Tibial nerve (tissue), 4 donors: ENCODE data around the gene CATSPER3. TPM values are rescaled to one million over a fixed set of nuclear protein-coding genes. Genes with fewer than 3 reads are reported as not detected.

Experiments used
- DNase-seq, 2 donors: peaks; one replicate each; pipeline ENCODE4 v3.0.0-alpha.2; 2019; ENCODE audit warnings: low spot score in 2 of 2
- H3K27ac ChIP-seq, 4 donors: fragments of 200-600 bp; sonication (generic) in 3 of 4; one replicate each; pipeline ENCODE4 v1.5.1; 2017 to 2019; ENCODE audit warnings: mild to moderate bottlenecking in 1 of 4
- H3K27me3 ChIP-seq, 2 donors: fragments of 200-600 bp; sonication (generic) in 1 of 2; one replicate each; pipeline versions ENCODE4 v1.5.1 to v1.6.0; 2017 to 2019
- H3K36me3 ChIP-seq, 3 donors: fragments of 200-600 bp; sonication (generic); one replicate each; pipeline ENCODE4 v1.5.1; 2018 to 2019
- H3K4me1 ChIP-seq, 4 donors: fragments of 200-600 bp; sonication (generic) in 3 of 4; one replicate each; pipeline ENCODE4 v1.5.1; 2017 to 2019
- H3K4me3 ChIP-seq, 4 donors: fragments of 200-600 bp; sonication (generic) in 3 of 4; one replicate each; pipeline ENCODE4 v1.5.1; 2017 to 2019; ENCODE audit warnings: mild to moderate bottlenecking in 1 of 4, moderate library complexity in 1 of 4
- H3K9me3 ChIP-seq, 4 donors: fragments of 200-600 bp; sonication (generic) in 3 of 4; one replicate each; pipeline ENCODE4 v1.5.1; 2017 to 2019
- EP300 ChIP-seq, 2 donors: sonication (generic); formaldehyde crosslinking; IDR thresholded peaks; one replicate each; pipeline ENCODE4 v1.6.1; 2017; ENCODE audit warnings: antibody characterized with exemption in 2 of 2, mild to moderate bottlenecking in 1 of 2
- POLR2A ChIP-seq, 2 donors: fragments of 450-650 bp; IDR thresholded peaks; one replicate each; pipeline ENCODE4 v1.6.1; 2017; ENCODE audit warnings: antibody characterized with exemption in 2 of 2, mild to moderate bottlenecking in 2 of 2, moderate library complexity in 2 of 2
- WGBS, 2 donors: methylation state at CpG; one replicate each; pipeline ENCODE4 v1.1.5; 2018; 5-methylcytosine and 5-hydroxymethylcytosine counted together
- total RNA-seq, 4 donors: library from RNA; depleted of rRNA; stranded (reverse); fragments of >200 nt; gene quantifications; one replicate each; pipeline ENCODE4 v1.1.0, GENCODE V29; 2016
- TF ChIP-seq, protein P1 (sequence below), 5 experiments: fragments of 200-600 bp in 3 of 5; fragments of 450-650 bp in 2 of 5; sonication (generic) in 3 of 5; IDR thresholded peaks; one replicate each; pipeline ENCODE4 v1.5.1; 2016 to 2019; ENCODE audit warnings: antibody characterized with exemption in 5 of 5, mild to moderate bottlenecking in 3 of 5, moderate library complexity in 2 of 5

The CATSPER3 gene
- total RNA-seq, 4 donors from 2014 or later = 0.90 to 1.3 TPM; not detected in 2

DNA sequence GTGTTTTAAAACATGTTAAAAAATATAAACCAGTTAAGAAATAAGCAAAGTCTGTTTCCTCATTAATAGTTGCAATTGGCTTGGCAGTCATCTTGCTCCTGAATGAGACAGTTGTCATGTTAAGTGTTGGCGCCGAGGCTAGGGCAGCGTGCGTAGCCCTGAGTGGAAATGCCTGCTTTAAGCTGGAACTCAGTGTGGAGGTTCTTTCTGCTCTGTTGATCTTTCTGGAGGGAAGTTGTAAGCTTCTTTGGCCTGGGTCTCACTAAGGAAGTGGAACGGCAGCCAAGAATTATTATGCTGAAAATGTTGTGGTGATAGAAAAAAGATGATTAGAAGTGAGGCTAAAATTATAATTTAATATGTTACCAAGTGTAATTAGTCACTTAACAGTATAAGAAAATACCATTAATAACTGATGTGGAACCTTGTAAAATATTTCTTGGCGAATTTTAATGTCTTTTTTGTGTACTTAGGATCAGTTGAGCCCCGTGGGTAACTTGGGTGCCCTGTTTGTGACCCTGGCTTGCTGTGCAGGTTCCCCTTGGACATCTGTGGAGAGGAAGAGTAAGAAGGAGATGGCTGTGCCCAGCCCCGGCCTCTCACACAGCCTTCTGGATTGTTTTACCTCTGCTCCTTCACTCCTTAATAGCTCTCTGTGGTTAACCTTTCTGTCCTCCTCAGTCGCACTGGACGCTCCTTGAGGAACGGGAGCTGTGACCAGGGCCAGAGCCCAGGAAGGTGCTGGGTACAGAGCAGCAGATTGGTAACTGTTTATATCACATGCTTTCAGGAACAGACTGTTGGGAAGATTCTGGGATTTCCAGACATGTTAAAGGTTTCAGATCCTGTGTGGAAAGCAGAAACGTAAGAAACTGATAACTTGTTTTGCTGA, 31.8 kb upstream of the CATSPER3 start:
- Histone ChIP-seq H3K36me3 (peaks cover 0 to 43% (median 0%) of the 10 kb centered on the region in 3 donors), H3K27ac (no peak overlapping the region), H3K4me1 (peaks cover 0 to 4% (median 0%) of the 10 kb centered on the region in 4 donors), H3K4me3 (no peak overlapping the region), H3K9me3 (no peaks in the 10 kb centered on the region), H3K27me3 (no peaks in the 10 kb centered on the region)
- TF ChIP-seq EP300 (IDR thresholded peaks at IDR 0.05) (no peak), POLR2A (IDR thresholded peaks at IDR 0.05) (no peak)
- TF ChIP-seq, protein P1, sequence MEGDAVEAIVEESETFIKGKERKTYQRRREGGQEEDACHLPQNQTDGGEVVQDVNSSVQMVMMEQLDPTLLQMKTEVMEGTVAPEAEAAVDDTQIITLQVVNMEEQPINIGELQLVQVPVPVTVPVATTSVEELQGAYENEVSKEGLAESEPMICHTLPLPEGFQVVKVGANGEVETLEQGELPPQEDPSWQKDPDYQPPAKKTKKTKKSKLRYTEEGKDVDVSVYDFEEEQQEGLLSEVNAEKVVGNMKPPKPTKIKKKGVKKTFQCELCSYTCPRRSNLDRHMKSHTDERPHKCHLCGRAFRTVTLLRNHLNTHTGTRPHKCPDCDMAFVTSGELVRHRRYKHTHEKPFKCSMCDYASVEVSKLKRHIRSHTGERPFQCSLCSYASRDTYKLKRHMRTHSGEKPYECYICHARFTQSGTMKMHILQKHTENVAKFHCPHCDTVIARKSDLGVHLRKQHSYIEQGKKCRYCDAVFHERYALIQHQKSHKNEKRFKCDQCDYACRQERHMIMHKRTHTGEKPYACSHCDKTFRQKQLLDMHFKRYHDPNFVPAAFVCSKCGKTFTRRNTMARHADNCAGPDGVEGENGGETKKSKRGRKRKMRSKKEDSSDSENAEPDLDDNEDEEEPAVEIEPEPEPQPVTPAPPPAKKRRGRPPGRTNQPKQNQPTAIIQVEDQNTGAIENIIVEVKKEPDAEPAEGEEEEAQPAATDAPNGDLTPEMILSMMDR (IDR thresholded peaks at IDR 0.05) = no peak
- DNase-seq = no peak
- WGBS, 2 donors = 70 to 73% methylated on average over 12 of the region's 12 CpGs

GRCh38 chr5:134937526-134937925, 30.2 kb upstream of the CATSPER3 start:
- H3K27ac ChIP-seq = no peak overlapping the region
- DNase-seq = no peak
- H3K27me3 ChIP-seq = no peaks in the 10 kb centered on the region
- TF ChIP-seq POLR2A (IDR thresholded peaks at IDR 0.05) = no peak
- TF ChIP-seq, protein P1 (IDR thresholded peaks at IDR 0.05) = no peak
- TF ChIP-seq EP300 (IDR thresholded peaks at IDR 0.05) = no peak
- peaks cover 0 to 4% (median 0%) of the 10 kb centered on the region in 4 donors for H3K4me1 ChIP-seq
- H3K9me3 ChIP-seq = no peaks in the 10 kb centered on the region
- peaks cover 0 to 28% (median 0%) of the 10 kb centered on the region in 3 donors for H3K36me3 ChIP-seq
- H3K4me3 ChIP-seq = no peak overlapping the region
- WGBS, 2 donors = 87 to 89% methylated on average over 8 of the region's 8 CpGs

GRCh38 chr5:134938030-134938429, 29.7 kb upstream of the CATSPER3 start:
- Histone ChIP-seq H3K27ac (no peak overlapping the region), H3K4me3 (no peak overlapping the region), H3K36me3 (peaks cover 0 to 24% (median 0%) of the 10 kb centered on the region in 3 donors), H3K9me3 (no peaks in the 10 kb centered on the region), H3K4me1 (peaks cover 0 to 4% (median 0%) of the 10 kb centered on the region in 4 donors), H3K27me3 (no peaks in the 10 kb centered on the region)
- DNase-seq = no peak
- TF ChIP-seq, protein P1 (IDR thresholded peaks at IDR 0.05) = no peak
- TF ChIP-seq EP300 (IDR thresholded peaks at IDR 0.05) = no peak
- TF ChIP-seq POLR2A (IDR thresholded peaks at IDR 0.05) = no peak
- 82 to 84% methylated on average over 6 of the region's 6 CpGs for WGBS, 2 donors

DNA sequence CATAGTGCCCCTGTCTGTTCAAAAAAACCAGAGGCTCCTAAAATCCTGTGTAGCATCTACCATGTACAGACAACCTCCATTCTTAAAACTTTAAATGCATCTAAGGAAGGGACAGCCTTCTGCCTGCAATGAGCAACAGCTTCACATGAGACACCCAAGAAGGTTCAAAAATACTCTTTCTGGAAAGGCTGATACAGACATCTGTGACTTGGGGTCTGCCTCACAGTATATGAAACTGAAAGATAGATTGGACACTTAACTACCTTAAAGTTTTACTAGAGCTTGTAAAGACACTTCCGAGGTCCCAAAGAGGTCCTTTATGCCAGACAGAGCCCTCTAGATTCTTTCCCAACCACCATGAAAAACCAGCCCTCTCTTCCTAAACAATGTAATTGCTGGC, 28.2 kb upstream of the CATSPER3 start:
- Histone ChIP-seq H3K4me3 (no peak overlapping the region), H3K9me3 (no peaks in the 10 kb centered on the region), H3K4me1 (peaks cover 0 to 4% (median 0%) of the 10 kb centered on the region in 4 donors), H3K36me3 (peaks cover 0 to 19% (median 0%) of the 10 kb centered on the region in 3 donors), H3K27ac (no peak overlapping the region), H3K27me3 (no peaks in the 10 kb centered on the region)
- TF ChIP-seq POLR2A (IDR thresholded peaks at IDR 0.05) (no peak), EP300 (IDR thresholded peaks at IDR 0.05) (no peak)
- TF ChIP-seq, protein P1 (IDR thresholded peaks at IDR 0.05) = no peak
- DNase-seq = no peak
- WGBS, 2 donors = 76 to 80% methylated on average over 1 of the region's 1 CpG

DNA sequence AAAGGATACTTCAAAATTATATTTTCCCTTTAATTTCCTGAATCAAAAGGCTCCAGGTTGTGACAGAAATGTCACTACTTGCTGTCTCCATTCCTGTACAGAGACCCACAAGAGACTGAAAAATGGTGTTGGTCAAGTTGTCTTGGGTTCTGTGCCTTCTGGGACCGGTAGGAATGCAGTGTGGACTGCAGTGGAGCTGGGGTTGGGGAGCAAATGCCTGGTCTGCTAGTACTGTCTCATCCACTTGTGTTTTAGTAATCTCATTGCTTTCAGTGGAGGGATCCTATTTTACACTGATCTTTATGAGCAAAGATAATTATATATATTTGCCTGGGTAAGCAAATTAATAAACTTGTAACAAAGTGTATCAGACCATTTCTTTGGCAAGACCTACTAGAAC, 24.2 kb upstream of the CATSPER3 start:
- Histone ChIP-seq H3K27me3 (no peaks in the 10 kb centered on the region), H3K9me3 (no peaks in the 10 kb centered on the region), H3K4me1 (no peaks in the 10 kb centered on the region), H3K27ac (no peak overlapping the region), H3K36me3 (peaks cover 0 to 7% (median 0%) of the 10 kb centered on the region in 3 donors), H3K4me3 (no peak overlapping the region)
- WGBS, 2 donors = 50 to 59% methylated on average over 1 of the region's 1 CpG
- no peak for TF ChIP-seq EP300 (IDR thresholded peaks at IDR 0.05)
- TF ChIP-seq, protein P1 (IDR thresholded peaks at IDR 0.05) = no peak
- no peak for TF ChIP-seq POLR2A (IDR thresholded peaks at IDR 0.05)
- no peak for DNase-seq
